Measurements from ENCODE around the gene NOP14. TPM values are rescaled to one million over a fixed set of nuclear protein-coding genes. Genes with fewer than 3 reads are reported as not detected.

NOP14 gene
- 10 to 100 TPM; 21.2 to 33.1 (median 23.4) TPM for total RNA-seq

GRCh38 chr4:2963175-2963965 lies at the start of gene NOP14, which contains the start of gene GRK4:
Gene NOP14 (minus strand): TSS chr4:2963406. CDS start chr4:2963319, 87 bp downstream.
Gene GRK4 (plus strand): TSS chr4:2963571. CDS start chr4:2964071, 500 bp downstream.
- Histone ChIP-seq H3K27ac (peak within 1 kb of the TSS; percentile 80 to 85), H3K4me3 (peak within 1 kb of the TSS; percentile 93 to 96 (median 93)), H3K27me3 (no peaks in the 10 kb centered on the region), H3K4me1 (peaks cover 6 to 9% of the 10 kb centered on the region in 2 donors), H3K36me3 (no peaks in the 10 kb centered on the region), H3K9me3 (no peaks in the 10 kb centered on the region)
- intact Hi-C loops (cut with DNase I; ENCODE audit: low total_unique reads) = no loop called here
- DNase-seq (ENCODE audit: low spot score in 2 of 2) = peak; percentile 96 to 97
- no peak for TF ChIP-seq CTCF (IDR thresholded peaks at IDR 0.05)
- TF ChIP-seq POLR2AphosphoS5 (IDR thresholded peaks at IDR 0.05) = peak; percentile 82 to 86 (median 85)

- no peaks in the 10 kb centered on the region for H3K36me3 ChIP-seq
- TF ChIP-seq POLR2AphosphoS5 (IDR thresholded peaks at IDR 0.05) (no peak), POLR2A (IDR thresholded peaks at IDR 0.05) (no peak), CTCF (IDR thresholded peaks at IDR 0.05) (no peak)
- H3K4me1 ChIP-seq = no peaks in the 10 kb centered on the region
- intact Hi-C loops (cut with DNase I; ENCODE audit: low total_unique reads) = no loop called here
- H3K4me3 ChIP-seq = no peak overlapping the region
- no peaks in the 10 kb centered on the region for H3K9me3 ChIP-seq
- no peak for DNase-seq (ENCODE audit: low spot score in 2 of 2)
- H3K27ac ChIP-seq = peak overlapping the region in 1 of 2 donors; percentile 22
- H3K27me3 ChIP-seq = no peaks in the 10 kb centered on the region
These were observed 48.4 kb upstream of the NOP14 start for GRCh38 chr4:3011456-3012220.

GRCh38 chr4:3010998-3011397 lies 47.8 kb upstream of the NOP14 start:
- Histone ChIP-seq H3K4me3 (no peak overlapping the region), H3K36me3 (no peaks in the 10 kb centered on the region), H3K27me3 (no peaks in the 10 kb centered on the region), H3K9me3 (no peaks in the 10 kb centered on the region), H3K4me1 (no peaks in the 10 kb centered on the region), H3K27ac (peak overlapping the region; percentile 22 to 71)
- intact Hi-C loops (cut with DNase I; ENCODE audit: low total_unique reads) = no loop called here
- DNase-seq (ENCODE audit: low spot score in 2 of 2) = no peak
- TF ChIP-seq POLR2AphosphoS5 (IDR thresholded peaks at IDR 0.05) (peak in 2 of 3 donors; percentile 24 to 77), POLR2A (IDR thresholded peaks at IDR 0.05) (no peak)

GRCh38 chr4:3010577-3010976 lies 47.4 kb upstream of the NOP14 start:
- H3K4me1 ChIP-seq = no peaks in the 10 kb centered on the region
- TF ChIP-seq CTCF (IDR thresholded peaks at IDR 0.05) = no peak
- TF ChIP-seq POLR2AphosphoS5 (IDR thresholded peaks at IDR 0.05) = no peak
- no peak for TF ChIP-seq POLR2A (IDR thresholded peaks at IDR 0.05)
- intact Hi-C loops (cut with DNase I; ENCODE audit: low total_unique reads) = no loop called here
- no peak overlapping the region for H3K4me3 ChIP-seq
- DNase-seq (ENCODE audit: low spot score in 2 of 2) = no peak
- no peaks in the 10 kb centered on the region for H3K9me3 ChIP-seq
- H3K36me3 ChIP-seq = no peaks in the 10 kb centered on the region
- no peaks in the 10 kb centered on the region for H3K27me3 ChIP-seq
- peak overlapping the region; percentile 30 to 71 for H3K27ac ChIP-seq

- no peaks in the 10 kb centered on the region for H3K4me1 ChIP-seq
- TF ChIP-seq POLR2AphosphoS5 (IDR thresholded peaks at IDR 0.05) (peak in 1 of 3 donors; percentile 34), CTCF (IDR thresholded peaks at IDR 0.05) (no peak), POLR2A (IDR thresholded peaks at IDR 0.05) (no peak)
- no peak overlapping the region for H3K4me3 ChIP-seq
- DNase-seq (ENCODE audit: low spot score in 2 of 2) = no peak
- H3K9me3 ChIP-seq = no peaks in the 10 kb centered on the region
- H3K27me3 ChIP-seq = no peaks in the 10 kb centered on the region
- intact Hi-C loops (cut with DNase I; ENCODE audit: low total_unique reads) = no loop called here
- H3K27ac ChIP-seq = peak overlapping the region in 1 of 2 donors; percentile 71
- H3K36me3 ChIP-seq = no peaks in the 10 kb centered on the region
These were observed 46.2 kb upstream of the NOP14 start for GRCh38 chr4:3009422-3009821.

Measured in breast epithelium (tissue), 4 donors.